Myocyte (in vitro differentiated cells): ENCODE measurements around the gene BMAL1. TPM values are rescaled to one million over a fixed set of nuclear protein-coding genes. Genes with fewer than 3 reads are reported as not detected.
"Not testable (repeated sequence)": the region's sequence is repeated elsewhere in the genome, so short reads cannot be mapped to it uniquely, and the experiment has no call there.

Experiments used
- DNase-seq: peaks from one replicate; pipeline ENCODE4 v3.0.0-alpha.2; 2012; ENCODE audit warnings: low read depth
- total RNA-seq: library from RNA; depleted of rRNA; stranded (reverse); fragments of >200 nt; gene quantifications from 2 replicates; pipeline ENCODE4 v1.2.3, GENCODE V29; 2014

The BMAL1 gene
- total RNA-seq, 1 donor from 2014 or later, result 14.4 TPM

DNA sequence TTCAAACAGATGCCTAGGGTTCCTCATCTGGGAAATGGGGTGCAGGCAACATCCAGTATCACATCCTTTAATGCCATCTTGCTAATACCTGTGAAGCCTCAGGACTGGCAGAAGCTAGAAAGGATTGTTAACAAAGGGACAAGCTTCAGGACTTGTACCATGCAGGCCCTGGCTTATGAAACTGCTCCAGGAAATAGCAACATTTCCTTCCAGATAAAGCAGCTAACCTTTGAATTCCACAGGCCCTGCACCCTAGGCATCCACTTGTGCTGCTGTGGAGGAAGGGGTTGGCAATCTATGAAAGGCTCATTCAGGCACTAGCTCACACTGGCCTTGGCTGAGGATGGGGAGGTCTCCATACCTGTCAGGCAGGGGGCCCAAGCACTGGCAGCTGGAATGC is 98.2 kb downstream of the BMAL1 start:
- DNase-seq, result no peak

DNA sequence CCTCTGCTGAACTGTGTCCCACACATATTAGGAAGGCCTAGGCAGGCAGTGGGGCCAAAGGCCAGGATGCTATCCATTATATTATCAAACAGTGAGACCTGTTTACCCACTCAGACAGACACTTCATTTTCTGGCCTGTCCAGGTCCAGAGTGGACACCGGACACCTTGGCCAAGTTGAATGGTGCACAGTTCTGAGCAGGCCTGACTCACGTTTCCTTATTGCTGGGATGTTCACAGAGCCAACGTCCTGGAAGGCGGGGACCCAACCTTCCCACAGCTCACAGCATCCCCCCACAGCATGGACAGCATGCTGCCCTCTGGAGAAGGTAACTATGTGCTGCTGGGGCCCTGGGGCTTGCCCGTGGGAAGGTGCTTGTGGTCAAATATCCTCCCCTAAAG is 98.8 kb downstream of the BMAL1 start:
- DNase-seq, result no peak

DNA sequence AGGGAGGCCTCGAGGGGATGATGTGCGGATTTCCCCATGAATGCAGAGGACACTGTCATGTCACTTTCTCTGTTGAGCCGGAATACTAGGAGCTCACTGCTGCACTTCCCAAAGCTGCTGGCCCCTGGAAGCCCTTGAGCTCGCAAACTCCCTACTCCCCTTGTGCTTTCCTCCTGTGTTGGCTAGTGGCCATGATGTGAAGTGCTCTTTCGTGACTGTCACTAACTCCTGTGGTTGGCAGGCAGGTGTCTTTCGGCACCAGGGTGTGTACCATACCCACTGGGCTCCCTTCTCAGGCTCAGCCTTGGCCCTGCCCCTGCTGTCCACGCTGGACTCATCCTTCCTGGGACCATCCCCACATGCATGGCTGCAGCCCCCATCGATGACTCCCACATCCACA is 99.2 kb downstream of the BMAL1 start:
- no peak for DNase-seq

DNA sequence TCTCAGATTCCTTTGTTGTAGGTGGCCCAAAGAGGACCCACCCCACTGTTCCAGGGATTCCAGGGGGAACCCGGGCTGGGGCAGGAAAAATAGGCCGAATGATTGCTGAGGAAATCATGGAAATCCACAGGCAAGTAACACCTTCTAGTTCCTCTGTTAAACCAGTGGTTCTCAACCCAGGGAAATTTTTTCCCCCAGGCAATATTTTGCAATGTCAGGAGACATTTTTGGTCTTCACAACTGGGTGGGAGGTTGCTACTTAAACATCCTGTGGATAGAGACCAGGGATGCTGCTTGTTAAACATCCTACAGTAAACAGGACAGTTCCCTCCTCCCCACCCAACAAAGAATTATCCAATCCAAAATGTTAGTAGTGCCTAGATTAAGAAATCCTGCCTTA is 100.7 kb downstream of the BMAL1 start:
- no peak for DNase-seq

DNA sequence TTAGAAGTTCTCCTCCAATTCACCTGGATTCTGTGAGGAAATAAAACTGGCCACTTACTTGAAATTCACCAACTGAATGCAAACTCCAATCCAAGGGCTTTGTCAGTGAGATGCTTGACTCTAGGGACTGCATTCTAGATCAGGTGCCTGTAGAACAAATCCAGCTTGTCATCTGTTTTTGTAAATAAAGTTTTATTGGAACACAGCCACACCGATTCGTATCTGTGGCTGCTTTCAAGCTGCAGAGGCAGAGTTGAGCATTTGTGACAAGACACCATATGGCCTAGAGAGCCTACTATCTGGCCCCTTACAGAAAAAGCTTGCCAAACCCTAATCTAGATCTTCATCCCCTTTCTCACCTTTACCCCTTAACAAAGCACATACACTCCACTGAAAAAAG is 103.1 kb downstream of the BMAL1 start:
- no peak for DNase-seq

DNA sequence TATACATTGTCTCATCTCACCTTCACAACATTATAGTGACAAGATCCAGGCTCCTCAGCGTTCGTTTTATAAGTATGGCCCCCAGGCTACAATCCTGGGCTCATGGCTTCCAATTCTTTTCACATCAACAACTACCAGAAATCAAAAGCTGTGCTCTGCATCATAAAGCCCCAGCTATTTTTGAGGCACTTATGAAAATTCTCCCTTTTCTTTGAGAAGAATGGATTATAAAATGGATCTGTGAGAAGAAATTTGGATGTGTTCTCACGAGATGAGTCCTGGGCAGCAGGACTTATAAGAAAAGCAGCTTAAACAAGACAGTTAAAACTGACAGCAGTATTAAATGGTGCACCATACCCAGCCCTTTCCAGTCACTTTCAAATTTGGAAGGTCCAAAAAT is 105.2 kb downstream of the BMAL1 start:
- DNase-seq, result no peak

DNA sequence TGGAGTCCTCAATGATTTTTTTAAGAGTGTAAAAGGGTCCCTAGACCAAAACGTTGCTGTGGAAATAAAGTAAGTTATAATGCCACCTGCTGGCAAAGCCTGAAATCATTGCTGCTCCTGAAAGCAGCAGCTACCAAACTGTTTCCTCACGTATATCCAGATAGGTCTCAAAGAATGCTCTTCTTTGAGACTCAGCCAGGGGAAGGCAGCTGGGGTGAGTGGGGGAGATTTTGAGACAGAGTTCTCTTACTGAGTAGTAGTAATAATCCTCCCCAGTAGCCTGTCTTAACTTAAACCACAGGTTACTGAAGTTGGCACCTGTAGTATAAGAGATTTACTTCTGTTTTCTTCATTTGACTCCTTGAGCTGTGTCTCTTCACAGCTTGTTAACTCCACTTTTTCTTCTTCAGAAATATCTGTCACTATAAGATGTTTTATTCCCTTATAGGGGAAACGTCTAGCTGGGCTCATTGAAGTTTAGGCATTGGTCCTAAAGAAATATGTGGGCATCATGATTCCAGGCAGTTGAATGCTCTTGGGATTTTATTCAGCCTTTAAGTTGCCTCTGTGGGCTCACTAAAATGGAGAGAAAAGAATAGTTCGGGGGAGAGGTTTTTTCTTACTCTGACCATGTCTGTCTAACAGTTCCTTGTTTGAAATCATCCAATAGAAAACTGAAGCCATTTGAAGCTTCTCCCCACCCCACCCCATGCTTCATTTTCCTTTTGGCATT is 107.5 kb downstream of the BMAL1 start:
- peak; percentile 55 for DNase-seq

DNA sequence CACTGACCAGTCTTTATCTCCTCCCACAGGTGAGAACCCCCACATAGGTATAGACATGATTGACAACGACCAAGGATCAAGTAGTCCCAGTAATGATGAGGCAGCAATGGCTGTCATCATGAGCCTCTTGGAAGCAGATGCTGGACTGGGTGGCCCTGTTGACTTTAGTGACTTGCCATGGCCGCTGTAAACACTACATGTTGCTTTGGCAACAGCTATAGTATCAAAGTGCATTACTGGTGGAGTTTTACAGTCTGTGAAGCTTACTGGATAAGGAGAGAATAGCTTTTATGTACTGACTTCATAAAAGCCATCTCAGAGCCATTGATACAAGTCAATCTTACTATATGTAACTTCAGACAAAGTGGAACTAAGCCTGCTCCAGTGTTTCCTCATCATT is 109.0 kb downstream of the BMAL1 start:
- DNase-seq, result no peak

DNA sequence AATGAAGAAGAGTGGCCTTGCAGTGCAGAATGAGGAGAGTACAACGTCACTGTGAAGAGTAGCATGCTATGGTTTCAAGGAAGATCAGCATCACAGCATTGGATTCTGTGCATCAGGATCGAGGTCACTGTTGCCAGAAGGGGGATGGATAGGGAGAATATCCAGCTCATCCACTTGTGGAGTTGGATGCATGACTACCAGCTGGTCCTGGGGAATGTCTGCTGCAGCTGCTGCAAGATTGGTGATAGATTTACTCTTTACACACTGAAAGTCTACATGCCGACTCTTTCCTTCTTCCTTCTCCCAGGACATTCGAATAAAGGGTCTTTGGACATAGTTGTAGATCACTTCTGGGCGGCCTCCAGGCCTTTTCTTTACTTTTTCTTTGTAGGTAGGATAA is 111.2 kb downstream of the BMAL1 start:
- DNase-seq, result peak; percentile 54

DNA sequence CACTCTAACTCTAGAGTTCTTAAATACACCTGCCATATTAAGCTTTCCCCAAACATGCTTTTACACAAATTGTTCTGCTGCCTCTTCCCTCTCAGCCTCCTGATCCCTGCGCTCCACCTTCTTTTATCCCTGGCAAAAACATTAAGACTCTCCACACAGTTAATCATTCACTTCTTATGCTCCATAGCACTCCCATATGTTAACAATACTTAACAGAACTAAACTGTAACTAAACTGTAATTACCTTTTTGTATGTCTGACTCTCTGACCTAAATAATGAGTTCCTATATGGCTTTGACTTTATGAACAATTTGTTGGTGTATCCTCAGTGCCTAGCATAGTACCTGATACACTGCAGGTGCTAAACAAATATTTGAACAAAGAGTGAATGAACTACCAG is 113.6 kb downstream of the BMAL1 start:
- no peak for DNase-seq

DNA sequence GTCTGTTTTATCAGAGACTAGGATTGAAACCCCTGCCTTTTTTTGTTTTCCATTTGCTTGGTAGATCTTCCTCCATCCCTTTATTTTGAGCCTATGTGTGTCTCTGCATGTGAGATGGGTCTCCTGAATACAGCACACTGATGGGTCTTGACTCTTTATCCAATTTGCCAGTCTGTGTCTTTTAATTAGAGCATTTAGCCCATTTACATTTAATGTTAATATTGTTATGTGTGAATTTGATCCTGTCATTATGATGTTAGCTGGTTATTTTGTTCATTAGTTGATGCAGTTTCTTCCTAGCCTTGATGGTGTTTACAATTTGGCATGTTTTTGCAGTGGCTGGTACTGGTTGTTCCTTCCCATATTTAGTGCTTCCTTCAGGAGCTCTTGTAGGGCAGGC is 120.7 kb downstream of the BMAL1 start:
- not testable (repeated sequence) for DNase-seq

DNA sequence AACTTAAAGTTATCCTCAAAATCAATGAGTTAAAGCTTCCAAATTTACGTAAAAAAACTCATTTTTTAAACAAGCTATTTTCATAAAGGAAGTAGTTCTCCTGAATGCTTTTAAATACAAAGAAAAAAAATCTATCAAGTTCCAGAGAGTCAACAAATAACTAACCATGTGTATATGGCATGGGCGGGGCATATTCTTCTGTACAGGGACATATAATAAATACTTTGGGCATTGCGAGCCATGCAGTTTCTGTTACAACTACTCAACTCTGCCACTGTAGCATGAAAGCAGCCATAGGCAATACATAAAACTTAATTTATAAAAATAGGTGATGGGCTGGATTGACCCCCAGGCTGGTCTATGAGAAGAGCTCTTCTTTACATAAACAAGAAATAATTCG is 127.6 kb downstream of the BMAL1 start:
- DNase-seq, result no peak

DNA sequence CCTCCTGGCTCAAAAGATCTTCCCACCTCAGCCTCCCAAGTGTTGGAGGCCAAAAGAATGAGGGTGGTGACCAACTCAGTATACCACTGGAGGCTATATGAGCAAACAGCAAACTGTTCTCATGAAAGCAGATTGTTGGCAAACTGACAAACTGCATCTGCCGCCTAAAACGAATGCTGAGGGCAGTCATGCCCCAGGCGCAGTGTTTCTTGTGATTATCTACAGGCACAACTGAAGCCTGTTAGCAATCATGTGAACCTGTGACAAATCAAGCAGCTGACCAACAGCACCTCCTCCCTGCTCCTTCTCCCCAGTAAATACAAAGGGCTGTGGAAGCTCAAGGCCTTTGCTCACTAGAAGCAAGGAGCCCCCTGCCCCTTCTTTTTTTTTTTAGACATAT is 137.6 kb downstream of the BMAL1 start:
- DNase-seq, result no peak

DNA sequence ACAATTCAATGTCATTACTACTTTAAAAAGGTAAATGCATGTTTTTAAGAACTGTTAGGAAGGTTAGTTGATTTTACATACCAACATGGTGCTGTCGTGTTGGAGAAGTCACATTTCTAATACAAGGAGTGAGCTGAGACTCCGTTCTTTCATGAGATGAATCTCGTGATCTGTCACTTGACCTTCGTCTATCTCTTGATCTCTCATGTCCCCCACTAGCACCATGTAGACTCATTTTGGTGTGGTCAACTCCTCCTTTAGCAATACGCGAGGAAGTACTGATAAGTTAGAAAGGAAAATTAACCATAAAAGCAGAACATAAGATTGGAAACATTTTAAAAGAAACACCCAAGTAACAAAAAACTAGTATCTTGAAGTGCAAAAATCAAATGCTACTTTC is 144.0 kb downstream of the BMAL1 start:
- DNase-seq, result no peak

DNA sequence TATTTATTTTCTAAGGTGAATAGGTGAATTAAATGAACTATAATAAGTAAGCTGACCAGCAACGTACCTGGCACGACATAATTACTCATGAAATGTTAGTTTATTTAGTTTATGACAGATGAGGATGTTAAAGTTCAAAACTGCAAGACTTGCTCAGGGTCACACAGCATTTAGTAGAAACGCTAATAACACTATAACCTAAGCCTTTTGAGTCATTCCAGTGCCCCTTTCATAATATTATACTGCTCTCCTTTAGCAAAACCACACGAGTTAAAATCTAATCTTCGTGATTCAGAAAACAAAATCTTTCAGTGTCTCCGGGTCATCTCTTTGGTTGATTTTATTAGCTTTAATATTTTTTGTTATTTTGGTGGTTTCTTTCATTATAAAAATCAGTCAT is 145.8 kb downstream of the BMAL1 start:
- DNase-seq, result no peak

DNA sequence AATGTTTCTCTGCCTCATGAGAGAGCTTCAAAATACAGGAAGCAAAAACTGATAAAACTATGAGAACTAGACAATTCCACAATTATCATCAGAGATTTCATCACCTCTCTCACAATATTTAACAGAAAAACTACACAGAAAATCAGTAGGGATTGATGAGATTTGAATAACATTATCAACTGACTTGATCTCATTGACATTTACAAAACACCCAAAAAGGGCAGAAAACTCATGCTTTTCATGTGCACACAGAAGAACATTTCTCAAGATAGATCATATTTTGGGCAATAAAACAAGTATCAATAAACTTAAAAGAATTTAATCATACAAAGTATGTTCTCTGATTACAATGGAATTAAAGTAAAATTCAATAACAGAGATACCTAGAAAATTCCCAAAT is 149.8 kb downstream of the BMAL1 start:
- DNase-seq, result no peak

DNA sequence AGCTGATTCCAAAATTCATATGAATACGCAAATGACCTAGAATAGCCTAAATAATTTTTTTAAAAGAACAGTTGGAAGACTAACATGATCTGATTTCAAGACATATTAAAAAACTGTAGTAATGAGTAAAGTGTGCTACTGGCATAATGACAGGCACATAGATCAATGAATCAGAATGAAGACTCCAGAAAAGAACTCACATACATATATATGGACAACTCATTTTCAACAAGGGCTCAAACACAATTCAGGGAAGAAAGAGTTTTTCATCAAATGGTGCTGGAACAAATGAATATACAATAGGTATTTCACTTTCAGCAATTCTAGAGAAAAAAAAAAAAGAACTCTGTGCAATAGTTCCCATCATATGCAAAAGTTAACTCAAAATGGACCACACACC is 151.7 kb downstream of the BMAL1 start:
- DNase-seq, result no peak

DNA sequence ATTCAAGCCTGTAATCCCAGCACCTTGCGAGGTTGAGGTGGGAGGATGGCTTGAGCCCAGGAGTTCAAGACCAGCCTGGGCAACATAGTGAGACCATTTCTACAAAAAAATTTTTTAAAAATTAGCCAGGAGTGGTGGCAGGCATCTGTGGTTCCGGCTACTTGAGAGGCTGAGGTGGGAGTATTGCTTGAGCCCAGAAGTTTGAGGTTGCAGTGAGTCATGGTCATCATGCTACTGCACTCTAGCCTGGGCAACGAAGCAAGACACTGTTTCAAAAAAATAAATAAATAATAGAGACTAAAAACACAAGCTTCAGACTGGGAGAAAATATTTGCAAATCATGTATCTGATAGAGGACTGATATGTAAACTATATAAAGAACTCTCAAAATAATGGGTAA is 152.2 kb downstream of the BMAL1 start:
- DNase-seq, result no peak

DNA sequence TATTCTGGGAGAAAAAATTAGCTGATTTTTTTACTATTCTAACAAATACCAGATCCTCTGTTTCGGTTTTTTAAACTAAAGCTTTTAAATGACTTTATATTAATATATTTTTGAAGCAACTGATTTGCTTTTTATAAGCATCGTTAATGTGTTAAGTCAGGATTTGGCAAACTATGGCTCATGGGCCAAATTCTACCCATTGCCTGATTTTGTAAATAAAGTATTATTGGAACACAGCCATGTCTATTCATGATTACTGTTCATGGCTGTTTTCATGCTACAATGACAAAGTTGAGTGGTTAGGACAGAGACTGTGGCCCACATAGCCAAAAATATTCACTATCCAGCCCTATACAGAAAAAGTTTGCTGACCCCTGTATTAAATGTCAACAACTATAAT is 155.8 kb downstream of the BMAL1 start:
- DNase-seq, result no peak

DNA sequence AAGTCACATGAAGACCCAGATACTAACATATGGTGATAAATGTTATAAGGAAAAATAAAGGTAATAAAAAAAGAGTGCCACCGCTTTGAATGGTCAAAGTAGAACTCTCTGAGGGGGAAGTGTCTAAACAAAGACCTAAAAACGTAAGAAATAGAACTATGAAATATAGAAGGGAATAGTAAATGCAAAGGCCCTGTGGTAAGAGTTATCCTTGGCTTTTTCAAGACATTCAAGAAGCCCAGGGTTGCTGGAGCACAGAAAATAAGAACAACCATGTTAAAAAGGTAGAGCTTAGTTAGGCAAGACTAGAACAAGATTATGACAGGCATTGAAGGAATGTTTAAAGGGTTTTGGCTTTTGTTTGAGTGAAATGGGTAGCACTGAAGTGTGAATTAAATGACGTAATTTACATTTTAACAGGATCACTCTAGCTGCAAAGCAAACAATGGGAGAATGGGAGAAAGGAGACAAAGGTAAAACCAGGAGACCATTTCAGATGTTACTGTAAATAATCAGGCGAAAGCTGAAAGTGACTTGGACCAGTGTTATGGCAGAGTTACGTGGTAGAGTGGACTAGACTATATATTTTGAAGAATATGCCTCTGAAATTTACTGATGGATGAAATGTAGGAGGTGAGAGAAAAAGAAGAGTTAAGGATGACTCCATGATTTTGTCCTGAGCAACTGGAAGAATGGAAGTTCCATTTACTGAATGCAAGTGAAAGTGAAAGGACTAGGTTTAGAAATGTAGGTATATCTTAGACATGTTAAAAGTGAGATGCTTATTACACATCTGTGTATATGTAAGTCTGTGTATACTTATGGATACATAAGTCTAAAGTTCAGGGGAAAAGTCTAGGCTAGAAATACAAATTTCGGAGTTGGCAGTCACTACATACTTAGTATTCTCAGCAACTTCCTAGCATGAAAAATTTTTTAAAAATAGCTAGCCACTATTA is 156.9 kb downstream of the BMAL1 start:
- DNase-seq, result no peak

DNA sequence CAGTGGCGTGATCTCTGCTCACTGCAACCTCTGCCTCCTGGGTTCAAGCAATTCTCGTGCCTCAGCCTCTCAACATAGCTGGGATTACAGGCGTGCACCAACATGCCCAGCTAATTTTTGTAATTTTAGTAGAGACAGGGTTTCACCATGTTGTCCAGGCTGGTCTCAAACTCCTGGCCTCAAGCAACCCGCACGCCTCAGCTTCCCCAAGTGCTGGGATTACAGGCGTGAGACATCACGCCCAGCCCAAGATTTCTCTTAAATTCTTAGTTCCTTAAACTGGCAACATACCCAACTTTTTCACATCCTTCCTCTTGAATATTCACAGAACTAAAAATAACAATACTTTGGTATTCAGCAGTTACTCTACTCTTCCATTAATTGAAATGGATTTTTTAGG is 159.2 kb downstream of the BMAL1 start:
- DNase-seq, result not testable (repeated sequence)
